Prostate gland (tissue), 2 donors: Measurements from ENCODE around the gene ISCA1. TPM values are rescaled to one million over a fixed set of nuclear protein-coding genes. Genes with fewer than 3 reads are reported as not detected.
"Not testable (repeated sequence)": the region's sequence is repeated elsewhere in the genome, so short reads cannot be mapped to it uniquely, and the experiment has no call there.

Experiments used
- DNase-seq: peaks from one replicate; pipeline ENCODE4 v3.0.0-alpha.2; 2019; ENCODE audit warnings: low spot score
- H3K27ac ChIP-seq, 2 donors: fragments of 200-600 bp; sonication (generic); 2 replicates each; pipeline ENCODE4 v1.5.1; 2017 to 2019
- H3K27me3 ChIP-seq: fragments of 200-600 bp; sonication (generic); replicated peaks from 2 replicates; pipeline ENCODE4 v1.5.1; 2019; ENCODE audit not compliant: insufficient read depth
- H3K36me3 ChIP-seq, 2 donors: fragments of 200-600 bp; sonication (generic); 1 replicate in 1 of 2; 2 replicates in 1 of 2; pipeline versions ENCODE4 v1.5.1 to v1.8.1; 2017 to 2019
- H3K4me1 ChIP-seq: fragments of 200-600 bp; sonication (generic); replicated peaks from 2 replicates; pipeline ENCODE4 v1.5.1; 2019
- H3K4me3 ChIP-seq, 2 donors: fragments of 200-600 bp; sonication (generic); 2 replicates each; pipeline ENCODE4 v1.5.1; 2017 to 2019
- H3K9me3 ChIP-seq: fragments of 200-600 bp; sonication (generic); 2 replicates; pipeline ENCODE4 v1.5.1; 2017
- POLR2A ChIP-seq: fragments of 450-650 bp; IDR thresholded peaks from one replicate; pipeline ENCODE4 v1.6.1; 2016; ENCODE audit warnings: antibody characterized with exemption, mild to moderate bottlenecking
- POLR2AphosphoS5 ChIP-seq: sonication (generic); formaldehyde crosslinking; IDR thresholded peaks from one replicate; pipeline ENCODE4 v1.6.1; 2017; ENCODE audit warnings: antibody characterized with exemption
- WGBS: methylation state at CpG from one replicate; pipeline ENCODE4 v1.1.5; 2018; 5-methylcytosine and 5-hydroxymethylcytosine counted together
- intact Hi-C: fragments of 100-400 bp; cut with DNase I; formaldehyde crosslinking; loops from one replicate; pipeline ENCODE4 v1.14.2; 2022
- total RNA-seq, 2 donors: library from RNA; depleted of rRNA; stranded (reverse); fragments of >200 nt; gene quantifications; one replicate each; pipeline ENCODE4 v1.1.0, GENCODE V29; 2016
- TF ChIP-seq, protein P1 (sequence below), 4 experiments: fragments of 200-600 bp in 2 of 4; fragments of 450-650 bp in 2 of 4; sonication (generic) in 2 of 4; IDR thresholded peaks; 1 replicate in 3 of 4; 2 replicates in 1 of 4; pipeline ENCODE4 v1.5.1; 2016 to 2019; ENCODE audit warnings: antibody characterized with exemption in 4 of 4, mild to moderate bottlenecking in 2 of 4, moderate library complexity in 2 of 4

The ISCA1 gene
- total RNA-seq, 2 donors from 2014 or later, result 39.4 to 51.9 TPM

DNA sequence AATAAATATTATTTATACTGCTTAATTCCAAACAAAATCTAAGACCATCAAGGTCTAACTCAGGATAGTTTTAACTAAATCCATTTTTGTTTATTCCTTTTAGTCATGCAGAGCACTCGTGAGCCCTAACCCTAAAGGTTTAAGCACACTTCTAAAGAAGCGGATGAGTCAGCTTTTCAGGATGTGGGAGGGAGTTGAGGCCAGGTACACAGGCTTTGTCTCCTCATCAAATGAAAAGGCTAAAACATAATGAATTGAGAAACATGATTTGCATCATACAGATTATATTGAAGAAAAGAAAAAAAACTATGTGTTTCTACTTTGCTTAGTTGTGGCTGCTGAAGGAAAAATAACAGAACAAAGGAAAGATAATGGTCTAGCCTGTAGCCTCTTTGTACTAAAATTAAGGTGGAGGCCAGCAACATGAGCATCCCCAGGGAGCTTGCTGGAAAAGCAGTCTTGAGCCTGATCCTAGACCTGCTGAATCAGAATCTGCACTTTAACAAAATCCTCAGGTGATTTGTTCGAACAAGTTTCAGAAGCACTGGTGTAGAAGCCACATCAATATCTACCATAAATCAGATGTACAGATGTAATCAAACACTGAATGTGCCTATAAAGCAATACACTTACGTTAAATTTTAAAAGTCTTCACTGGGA lies 21.1 kb upstream of the ISCA1 start:
- TF ChIP-seq POLR2AphosphoS5 (no peak), POLR2A (no peak)
- TF ChIP-seq, protein P1, sequence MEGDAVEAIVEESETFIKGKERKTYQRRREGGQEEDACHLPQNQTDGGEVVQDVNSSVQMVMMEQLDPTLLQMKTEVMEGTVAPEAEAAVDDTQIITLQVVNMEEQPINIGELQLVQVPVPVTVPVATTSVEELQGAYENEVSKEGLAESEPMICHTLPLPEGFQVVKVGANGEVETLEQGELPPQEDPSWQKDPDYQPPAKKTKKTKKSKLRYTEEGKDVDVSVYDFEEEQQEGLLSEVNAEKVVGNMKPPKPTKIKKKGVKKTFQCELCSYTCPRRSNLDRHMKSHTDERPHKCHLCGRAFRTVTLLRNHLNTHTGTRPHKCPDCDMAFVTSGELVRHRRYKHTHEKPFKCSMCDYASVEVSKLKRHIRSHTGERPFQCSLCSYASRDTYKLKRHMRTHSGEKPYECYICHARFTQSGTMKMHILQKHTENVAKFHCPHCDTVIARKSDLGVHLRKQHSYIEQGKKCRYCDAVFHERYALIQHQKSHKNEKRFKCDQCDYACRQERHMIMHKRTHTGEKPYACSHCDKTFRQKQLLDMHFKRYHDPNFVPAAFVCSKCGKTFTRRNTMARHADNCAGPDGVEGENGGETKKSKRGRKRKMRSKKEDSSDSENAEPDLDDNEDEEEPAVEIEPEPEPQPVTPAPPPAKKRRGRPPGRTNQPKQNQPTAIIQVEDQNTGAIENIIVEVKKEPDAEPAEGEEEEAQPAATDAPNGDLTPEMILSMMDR (IDR thresholded peaks at IDR 0.05), result no peak
- H3K9me3 ChIP-seq, result no peaks in the 10 kb centered on the region
- 56% methylated on average over 4 of the region's 4 CpGs for WGBS
- H3K4me3 ChIP-seq, result no peak overlapping the region
- intact Hi-C loops, result no loop called here
- no peak for DNase-seq
- no peak overlapping the region for H3K27ac ChIP-seq
- no peaks in the 10 kb centered on the region for H3K27me3 ChIP-seq
- peaks cover 2 to 18% of the 10 kb centered on the region in 2 donors for H3K36me3 ChIP-seq
- H3K4me1 ChIP-seq, result no peaks in the 10 kb centered on the region

DNA sequence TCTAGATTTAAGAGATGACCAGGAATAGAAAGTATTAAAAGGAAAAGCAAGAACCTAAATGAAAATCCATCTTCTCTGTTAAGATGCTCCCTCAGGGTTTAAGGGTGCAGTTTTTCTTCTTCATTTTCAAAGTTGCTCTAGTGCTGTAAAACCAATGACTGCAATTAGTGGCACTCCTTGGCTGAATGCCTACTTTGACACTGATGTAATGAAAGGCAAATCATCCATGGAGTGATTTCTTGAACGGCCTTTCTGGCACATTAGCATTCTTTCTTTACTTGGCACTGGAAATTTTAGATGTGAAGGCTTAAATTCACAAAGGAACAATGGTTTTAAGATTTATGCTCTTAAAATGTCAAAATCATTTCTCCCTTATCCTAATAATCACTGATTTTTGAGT lies 19.3 kb upstream of the ISCA1 start:
- Histone ChIP-seq H3K27ac (no peak overlapping the region), H3K4me1 (no peaks in the 10 kb centered on the region), H3K4me3 (no peak overlapping the region), H3K9me3 (no peaks in the 10 kb centered on the region), H3K27me3 (no peaks in the 10 kb centered on the region), H3K36me3 (peaks cover 2 to 15% of the 10 kb centered on the region in 2 donors)
- 59% methylated on average over 1 of the region's 1 CpG for WGBS
- DNase-seq, result no peak
- intact Hi-C loops, result no loop called here
- TF ChIP-seq, protein P1 (IDR thresholded peaks at IDR 0.05), result no peak
- TF ChIP-seq POLR2A, result no peak
- no peak for TF ChIP-seq POLR2AphosphoS5

DNA sequence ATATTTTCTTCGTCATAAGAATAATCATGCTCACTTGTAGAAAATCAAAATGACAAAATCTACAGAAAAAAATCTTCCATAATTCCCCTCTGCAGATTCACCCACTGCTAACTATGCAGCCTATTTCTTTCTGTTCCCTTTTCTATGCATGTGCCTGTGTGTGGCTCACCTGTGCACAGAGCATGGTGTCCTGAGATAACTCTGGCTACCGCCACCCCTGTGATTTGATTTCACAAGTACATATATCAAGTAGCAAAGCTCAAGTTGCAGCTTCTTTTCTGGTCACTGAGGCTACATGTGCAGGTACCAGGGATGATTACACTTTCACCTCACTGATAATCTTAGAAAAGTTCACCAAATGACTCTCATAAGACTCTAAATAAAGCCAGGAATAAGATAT lies 18.4 kb upstream of the ISCA1 start:
- no peaks in the 10 kb centered on the region for H3K9me3 ChIP-seq
- DNase-seq, result no peak
- intact Hi-C loops, result no loop called here
- no peak overlapping the region for H3K27ac ChIP-seq
- TF ChIP-seq POLR2AphosphoS5 (no peak), POLR2A (no peak)
- TF ChIP-seq, protein P1 (IDR thresholded peaks at IDR 0.05), result no peak
- 94% methylated on average over 2 of the region's 2 CpGs for WGBS
- no peaks in the 10 kb centered on the region for H3K27me3 ChIP-seq
- H3K4me3 ChIP-seq, result no peak overlapping the region
- no peaks in the 10 kb centered on the region for H3K4me1 ChIP-seq
- peaks cover 2 to 13% of the 10 kb centered on the region in 2 donors for H3K36me3 ChIP-seq

DNA sequence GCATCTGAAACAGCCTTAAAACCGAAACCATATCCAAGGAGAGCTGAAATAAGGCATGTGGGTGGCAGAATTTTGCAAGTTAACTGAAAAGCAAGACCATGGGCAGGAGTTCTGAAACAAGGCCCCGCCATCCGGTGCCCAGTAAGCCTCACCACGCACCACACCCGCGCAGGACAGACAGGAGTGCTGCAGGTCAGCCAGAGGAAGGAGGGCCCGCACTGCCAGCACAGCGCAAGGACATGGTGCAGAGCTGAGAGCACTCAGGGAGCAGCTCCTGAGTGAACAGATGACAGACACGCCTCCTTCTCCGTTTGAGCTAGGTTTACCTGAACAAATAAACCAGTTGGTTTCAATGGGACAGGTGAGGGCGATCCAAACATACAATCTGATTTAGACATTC lies 16.5 kb upstream of the ISCA1 start:
- WGBS, result 79% methylated on average over 11 of the region's 11 CpGs
- Histone ChIP-seq H3K36me3 (peaks cover 0 to 13% of the 10 kb centered on the region in 2 donors), H3K27ac (no peak overlapping the region), H3K4me1 (no peaks in the 10 kb centered on the region), H3K4me3 (no peak overlapping the region), H3K9me3 (no peaks in the 10 kb centered on the region), H3K27me3 (no peaks in the 10 kb centered on the region)
- no peak for DNase-seq
- TF ChIP-seq, protein P1 (IDR thresholded peaks at IDR 0.05), result no peak
- no peak for TF ChIP-seq POLR2AphosphoS5
- TF ChIP-seq POLR2A, result no peak
- intact Hi-C loops, result no loop called here

DNA sequence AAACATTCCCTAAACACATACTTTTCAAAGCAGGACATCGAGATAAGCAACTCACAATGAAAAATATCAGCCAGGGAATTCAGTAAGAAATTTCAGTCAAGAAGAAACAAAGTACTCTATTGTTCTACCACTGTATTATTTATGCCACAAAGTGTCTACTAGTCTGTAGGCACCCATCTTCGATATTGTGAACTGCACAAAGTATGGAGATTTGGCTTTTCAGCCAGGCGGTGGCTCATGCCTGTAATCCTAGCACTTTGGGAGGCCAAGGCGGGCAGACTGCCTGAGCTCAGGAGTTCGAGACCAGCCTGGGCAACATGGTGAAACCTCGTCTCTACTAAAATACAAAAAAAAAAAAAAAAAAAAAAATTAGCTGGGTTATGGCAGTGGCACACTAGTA lies 8.0 kb upstream of the ISCA1 start:
- H3K4me3 ChIP-seq, H3K36me3 ChIP-seq, intact Hi-C loops, H3K27ac ChIP-seq, H3K4me1 ChIP-seq, DNase-seq, H3K9me3 ChIP-seq, H3K27me3 ChIP-seq: not testable (repeated sequence)
- 92% methylated on average over 6 of the region's 6 CpGs for WGBS
